IPS-18c (cell line): ENCODE results near the gene SPRYD3.
A peak's percentile ranks its signal among the peaks of the same experiment; 100 is the strongest.
"Not testable (repeated sequence)": the region's sequence is repeated elsewhere in the genome, so short reads cannot be mapped to it uniquely, and the experiment has no call there.

Experiments
- H3K4me3 ChIP-seq: 2 replicates; pipeline ENCODE4 v1.7.0; 2013; ENCODE audit warnings: low read depth, mild to moderate bottlenecking, low read length, moderate library complexity; ENCODE audit not compliant: insufficient read depth
- H3K9me3 ChIP-seq: one replicate; pipeline ENCODE4 v1.6.1; 2013; ENCODE audit warnings: mild to moderate bottlenecking, low read length, moderate library complexity; ENCODE audit not compliant: control insufficient read depth, insufficient read depth

SPRYD3 gene

DNA sequence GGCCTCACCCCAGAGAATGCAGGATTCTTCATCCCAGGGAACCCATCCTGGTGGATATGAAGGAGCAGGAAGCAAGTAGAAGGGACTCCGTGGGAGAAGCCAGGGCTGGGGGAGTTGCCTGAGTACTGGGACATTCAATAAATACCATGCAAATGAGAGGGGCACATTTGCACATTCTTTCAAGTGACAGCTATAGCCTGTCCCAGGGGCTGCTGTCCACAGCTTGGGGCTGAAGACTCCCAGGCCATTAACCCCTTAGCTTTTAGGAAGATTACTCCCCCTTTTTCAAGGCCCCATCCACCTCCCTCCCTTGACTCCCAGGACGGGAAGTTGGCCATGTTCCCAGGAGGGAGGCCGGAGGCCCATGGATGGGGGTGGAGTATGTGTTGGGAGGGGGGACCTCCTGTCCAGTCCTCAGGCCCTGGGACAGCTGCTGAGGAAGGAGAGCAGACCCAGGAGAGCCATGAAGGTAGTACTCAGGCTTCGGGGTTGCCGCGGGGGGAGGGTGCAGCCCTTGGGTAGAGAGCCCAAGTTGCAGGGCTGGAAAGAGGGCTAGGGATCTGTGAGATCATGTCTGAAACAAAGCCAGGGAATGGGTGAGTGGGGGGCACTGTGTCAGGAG is 30.3 kb downstream of the SPRYD3 start:
- H3K4me3 ChIP-seq, result 0 out of 2 replicates have a peak overlapping the region, but pooled peaks have one; percentile 28
- no peaks in the 10 kb centered on the region for H3K9me3 ChIP-seq

DNA sequence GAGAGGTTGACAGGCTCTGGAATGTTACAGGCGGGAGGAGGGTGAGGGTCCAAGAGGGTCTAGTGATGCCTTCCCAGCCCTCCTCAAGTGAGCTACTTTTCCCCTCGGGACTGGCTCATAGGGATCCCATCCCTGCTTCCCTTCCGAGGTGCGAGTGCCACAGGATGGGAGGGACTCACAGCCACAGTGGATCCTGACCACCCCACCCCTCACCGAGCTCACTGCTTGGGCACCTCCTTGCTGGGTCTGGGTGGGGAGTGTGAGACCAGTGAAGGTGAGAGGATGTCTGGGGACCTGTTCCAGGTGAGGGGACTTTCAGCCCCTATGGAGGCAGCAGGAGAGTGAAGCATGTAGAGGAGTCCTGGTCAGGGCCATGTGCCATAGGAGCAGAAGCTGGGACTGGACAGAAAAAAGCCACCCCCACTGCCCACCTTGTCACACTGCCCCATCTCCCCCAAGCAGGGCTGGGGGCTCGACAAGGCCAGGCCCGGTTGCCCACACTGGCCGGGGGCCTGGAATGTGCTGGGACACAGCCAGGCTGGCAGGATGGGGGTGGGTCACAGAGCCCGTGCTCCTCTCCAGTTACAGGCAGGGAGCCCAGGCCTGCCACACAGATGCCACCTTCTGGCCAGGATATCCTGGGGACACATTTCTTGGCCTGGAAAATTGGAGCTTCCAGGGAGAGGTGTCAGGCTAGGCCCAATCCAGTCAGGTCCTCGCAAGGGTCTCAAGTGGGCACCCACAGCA is 31.0 kb downstream of the SPRYD3 start:
- no peaks in the 10 kb centered on the region for H3K9me3 ChIP-seq
- peak overlapping the region; percentile 53; the same call in 1 of the 2 replicates for H3K4me3 ChIP-seq

DNA sequence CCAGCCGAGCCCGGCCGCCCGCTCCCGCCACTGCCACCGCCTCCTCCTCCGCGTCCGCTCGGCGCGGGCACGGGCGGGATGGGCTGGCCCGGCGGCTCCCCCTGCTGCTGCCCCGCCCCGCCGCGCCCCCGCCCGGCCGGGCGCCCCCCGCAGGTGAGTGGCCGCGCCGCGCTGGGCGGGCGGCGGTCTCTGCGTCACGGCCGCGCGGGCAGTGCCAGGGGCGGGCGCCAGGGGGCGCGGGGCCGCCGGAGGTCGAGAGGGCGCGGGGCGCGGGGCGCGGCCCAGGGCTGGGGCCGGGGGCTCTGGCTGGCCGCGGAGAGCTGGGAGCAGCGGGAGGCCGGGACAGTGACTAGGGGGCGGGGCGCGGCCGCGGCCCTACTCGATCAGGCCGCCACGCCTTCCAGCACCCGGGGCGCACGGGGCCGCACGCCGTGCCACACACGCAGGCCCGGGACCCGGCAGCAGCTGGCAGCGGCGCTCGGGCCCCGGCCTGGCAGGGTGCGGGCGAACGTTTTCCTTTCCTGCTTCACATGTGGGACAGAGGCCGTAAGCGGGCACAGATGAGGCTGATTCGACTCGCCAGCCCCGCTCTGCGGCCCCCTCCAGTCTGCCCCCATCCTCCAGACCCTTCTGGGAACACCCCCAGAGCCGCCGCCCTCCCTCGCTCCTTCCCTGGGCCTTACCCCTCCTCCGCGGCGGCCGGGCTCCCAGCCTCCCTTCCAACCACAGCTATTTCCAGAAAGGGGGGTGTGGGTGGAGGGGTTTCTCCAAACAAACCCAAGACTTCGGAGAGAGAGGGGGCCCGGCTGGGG is 31.8 kb downstream of the SPRYD3 start:
- Histone ChIP-seq H3K4me3 (peak overlapping the region; percentile 53), H3K9me3 (no peaks in the 10 kb centered on the region)

DNA sequence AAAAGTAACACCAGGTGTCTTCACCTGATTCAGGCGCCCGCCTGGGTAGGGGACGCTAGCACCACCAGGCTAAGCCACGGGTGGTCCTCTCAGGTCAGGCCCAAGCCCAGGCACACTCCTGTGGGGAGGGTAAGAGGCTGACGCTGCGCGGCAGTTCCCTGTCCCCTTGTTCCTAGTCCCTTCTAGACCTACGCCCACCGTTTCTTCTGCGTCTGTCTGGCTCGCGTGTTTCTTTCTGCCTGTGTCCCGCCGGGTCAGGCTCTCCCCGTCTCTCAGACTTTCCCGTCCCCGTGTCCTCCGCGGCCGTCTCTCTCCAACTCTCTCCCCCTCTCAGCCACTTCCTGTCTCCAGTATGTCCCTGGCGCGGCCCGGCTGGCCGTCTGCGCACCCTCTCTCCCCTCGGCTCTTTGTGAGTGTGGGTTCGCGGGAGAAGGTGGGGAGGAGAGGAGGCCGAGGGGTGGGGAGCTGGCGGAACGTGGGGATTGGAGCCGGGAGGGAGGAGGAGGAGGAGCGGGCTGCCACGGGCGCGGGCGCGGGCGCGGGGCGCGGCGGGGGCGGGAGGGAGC is 32.5 kb downstream of the SPRYD3 start:
- no peaks in the 10 kb centered on the region for H3K9me3 ChIP-seq
- H3K4me3 ChIP-seq, result peak overlapping the region; percentile 70

DNA sequence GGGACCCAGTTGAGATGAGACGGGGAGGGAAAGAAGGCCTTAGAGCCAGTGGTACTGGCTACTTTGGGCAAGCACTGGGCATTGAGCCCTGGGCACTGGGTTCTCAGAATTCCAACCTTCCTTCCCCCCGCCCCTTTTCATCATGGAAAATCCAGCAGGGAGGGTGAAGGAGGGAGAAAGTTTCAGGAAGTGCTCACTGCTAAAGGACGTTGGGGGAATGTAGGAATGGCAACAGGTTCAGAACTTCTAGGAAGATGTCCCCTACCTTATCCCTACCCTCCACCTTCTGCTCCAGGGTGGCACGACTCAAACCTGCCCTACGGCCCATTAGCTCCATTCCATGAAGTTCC is 33.5 kb downstream of the SPRYD3 start:
- Histone ChIP-seq H3K9me3 (no peaks in the 10 kb centered on the region), H3K4me3 (peak overlapping the region; percentile 70; the same call in 1 of the 2 replicates)

DNA sequence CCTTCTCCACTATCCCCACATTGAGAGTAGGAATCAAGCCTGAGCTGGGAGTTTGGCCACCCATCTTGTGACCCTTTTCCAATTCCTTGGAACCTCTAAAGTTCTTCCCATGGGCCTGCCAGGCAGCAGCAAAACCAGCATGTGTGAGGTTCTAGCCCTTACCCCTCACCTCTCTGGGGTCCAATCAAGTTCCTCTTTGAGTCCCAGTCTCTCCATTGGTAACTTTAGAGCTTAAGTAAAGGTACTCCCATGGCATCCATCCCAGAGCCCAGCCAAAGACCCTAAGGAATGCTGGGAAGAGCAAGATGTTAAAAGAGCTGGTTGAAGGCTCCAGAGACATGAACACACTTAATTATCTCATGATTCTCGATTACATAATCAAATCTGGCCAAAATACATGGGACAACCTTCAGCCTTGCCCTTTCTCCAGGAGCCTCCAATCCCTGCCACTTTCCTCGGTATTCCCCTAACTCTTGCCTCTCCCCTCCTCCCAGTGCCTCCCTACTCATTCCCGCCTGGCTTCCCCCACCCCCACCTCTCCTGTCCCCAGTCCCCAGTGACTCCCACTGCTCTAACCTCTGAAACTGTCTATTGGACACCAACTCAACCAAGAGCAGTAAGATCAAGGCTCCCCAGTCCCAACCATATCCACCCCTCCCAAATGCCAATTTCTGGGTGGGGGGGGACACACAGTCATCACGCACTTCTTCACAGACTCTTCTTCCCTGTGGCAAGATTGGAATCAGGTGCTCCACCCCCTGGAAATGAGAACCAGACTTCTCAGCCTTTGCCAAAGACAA is 34.1 kb downstream of the SPRYD3 start:
- Histone ChIP-seq H3K9me3 (no peaks in the 10 kb centered on the region), H3K4me3 (no peak overlapping the region)

DNA sequence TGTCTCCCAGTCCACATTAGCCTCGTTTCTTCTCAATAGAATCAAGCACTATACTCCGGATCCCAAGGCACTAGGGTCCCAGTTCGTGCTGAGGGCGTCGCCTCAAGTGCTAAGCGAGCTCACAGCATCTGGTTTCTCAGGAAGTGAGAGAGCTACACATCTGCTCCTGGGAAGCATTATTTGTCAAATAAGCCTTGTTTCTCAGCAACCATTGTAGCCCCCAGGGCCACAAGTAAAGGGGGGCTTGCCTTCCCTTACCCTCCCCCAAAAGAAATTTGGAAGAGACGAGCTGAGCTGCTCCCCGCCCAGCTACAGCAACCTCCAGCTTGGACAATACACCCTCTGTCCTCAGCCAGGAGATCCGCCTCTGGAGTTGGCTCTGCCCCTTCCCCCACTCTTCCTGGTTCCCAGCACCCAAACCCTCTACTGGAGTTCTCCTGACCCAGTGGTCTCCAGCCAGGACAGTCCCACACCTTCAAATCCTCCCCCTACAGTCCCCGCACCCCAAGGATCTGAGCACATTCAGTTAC is 35.1 kb downstream of the SPRYD3 start:
- Histone ChIP-seq H3K4me3 (no peak overlapping the region), H3K9me3 (no peaks in the 10 kb centered on the region)

DNA sequence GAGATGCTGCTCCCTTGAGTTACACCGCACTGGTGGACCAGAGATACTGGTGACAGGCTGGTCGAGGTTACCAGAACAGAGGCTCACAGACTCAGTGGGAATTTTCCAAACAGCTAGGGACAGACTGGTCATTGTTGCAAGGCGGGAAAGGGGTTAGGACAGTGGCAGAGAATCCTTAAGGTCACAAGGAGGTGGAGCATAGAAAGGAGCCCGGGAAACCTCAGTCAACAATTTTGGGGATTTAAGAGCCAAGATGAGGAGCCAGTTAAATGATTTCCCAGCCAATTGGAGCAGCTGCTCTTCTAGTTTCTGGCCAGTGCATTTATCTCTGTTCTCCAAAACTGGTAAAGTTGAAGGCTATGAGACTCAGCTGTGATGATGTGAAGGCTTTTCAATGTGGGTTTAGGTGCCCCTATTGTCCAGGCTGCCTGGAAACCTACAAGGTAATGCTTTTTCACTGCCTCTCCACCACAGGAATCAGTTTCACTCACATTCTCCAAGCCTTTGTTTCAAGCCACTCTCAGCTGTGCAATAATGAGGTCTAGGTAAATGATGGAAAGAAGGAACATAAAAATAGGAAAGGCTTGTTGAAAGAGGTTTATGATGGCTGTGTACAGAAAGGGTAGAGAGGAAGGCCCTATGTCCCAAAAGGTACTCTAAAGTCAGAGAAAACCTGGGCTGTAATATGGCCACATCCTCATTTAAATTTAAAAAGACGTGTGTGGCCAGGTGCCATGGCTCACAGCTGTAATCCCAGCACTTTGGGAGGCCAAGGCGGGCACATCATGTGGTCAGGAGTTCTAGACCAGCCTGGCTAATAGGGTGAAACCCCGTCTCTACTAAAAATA is 36.4 kb downstream of the SPRYD3 start:
- H3K9me3 ChIP-seq, result no peaks in the 10 kb centered on the region
- no peak overlapping the region for H3K4me3 ChIP-seq

DNA sequence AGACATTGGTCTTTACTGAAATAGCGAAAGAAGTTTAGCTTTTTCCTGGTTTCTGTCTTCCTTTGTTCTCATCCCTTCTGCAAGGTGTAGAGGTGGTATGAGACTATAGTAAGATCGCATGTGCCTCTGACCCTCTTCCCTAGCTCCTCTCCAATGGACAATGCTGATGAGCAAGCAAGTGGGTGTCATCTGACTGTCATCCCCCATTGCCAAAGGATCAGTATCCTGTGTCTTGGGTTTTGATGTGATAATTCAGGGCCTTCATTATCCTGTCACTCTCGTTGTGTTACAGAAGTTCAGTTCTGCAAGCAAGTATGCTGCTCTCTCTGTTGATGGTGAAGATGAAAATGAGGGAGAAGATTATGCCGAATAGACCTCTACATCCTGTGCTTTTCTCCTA is 39.3 kb downstream of the SPRYD3 start:
- Histone ChIP-seq H3K4me3 (no peak overlapping the region), H3K9me3 (no peaks in the 10 kb centered on the region)

DNA sequence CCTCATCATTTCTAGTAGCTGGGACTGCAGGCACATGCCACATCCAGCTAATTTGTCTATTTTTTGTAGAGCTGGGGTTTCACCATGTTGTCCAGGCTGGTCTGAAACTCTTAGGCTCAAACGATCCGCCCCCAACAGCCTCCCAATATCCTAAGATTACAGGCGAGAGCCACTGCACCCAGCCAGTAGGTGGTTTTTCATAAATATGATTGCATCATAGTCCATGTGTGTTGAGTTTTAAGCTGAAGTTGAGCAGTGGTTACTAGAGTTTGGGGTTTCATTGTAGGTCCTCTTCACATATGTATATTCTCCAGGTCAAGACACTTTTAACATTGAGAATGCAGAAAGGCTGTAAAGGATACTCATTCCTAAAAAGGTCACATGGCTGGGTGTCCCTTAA is 42.4 kb downstream of the SPRYD3 start:
- H3K9me3 ChIP-seq, result no peaks in the 10 kb centered on the region

DNA sequence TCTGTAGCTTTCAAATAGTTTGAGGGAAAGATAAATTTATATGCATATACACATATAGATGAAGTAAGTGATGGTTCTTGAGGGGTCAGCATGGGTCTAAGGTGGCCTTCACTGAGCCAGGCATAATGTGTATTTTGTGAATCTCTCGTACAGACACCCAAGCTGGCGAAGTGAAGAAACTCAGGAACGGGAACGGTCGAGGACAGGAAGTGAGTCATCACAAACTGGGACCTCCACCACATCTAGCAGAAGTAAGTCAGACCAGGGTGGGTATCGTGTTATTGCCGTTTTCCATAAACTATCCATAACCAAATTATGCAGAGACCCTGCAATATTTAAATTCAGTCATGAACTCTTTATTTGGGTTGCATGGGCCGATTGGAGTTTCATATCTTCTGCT is 44.7 kb downstream of the SPRYD3 start:
- Histone ChIP-seq H3K9me3 (no peaks in the 10 kb centered on the region), H3K4me3 (no peak overlapping the region)

More for the DNA sequence above, 42.4 kb downstream of the SPRYD3 start:
- no peak overlapping the region for H3K4me3 ChIP-seq

DNA sequence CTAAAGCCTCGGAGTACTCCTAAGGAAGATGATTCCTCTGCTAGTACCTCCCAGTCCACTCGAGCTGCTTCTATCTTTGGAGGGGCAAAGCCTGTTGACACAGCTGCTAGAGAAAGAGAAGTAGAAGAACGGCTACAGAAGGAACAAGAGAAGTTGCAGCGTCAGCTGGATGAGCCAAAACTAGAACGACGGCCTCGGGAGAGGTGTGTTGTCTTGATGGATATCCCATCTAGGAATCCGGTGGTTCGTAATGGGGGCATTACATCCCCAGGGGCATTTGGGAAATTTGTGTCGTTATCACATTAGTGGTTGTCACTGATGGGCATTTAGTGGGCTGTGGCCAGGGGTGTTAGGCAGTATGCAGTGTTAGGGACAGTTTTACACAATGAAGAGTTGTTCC is 45.4 kb downstream of the SPRYD3 start:
- H3K9me3 ChIP-seq, H3K4me3 ChIP-seq: not testable (repeated sequence)

DNA sequence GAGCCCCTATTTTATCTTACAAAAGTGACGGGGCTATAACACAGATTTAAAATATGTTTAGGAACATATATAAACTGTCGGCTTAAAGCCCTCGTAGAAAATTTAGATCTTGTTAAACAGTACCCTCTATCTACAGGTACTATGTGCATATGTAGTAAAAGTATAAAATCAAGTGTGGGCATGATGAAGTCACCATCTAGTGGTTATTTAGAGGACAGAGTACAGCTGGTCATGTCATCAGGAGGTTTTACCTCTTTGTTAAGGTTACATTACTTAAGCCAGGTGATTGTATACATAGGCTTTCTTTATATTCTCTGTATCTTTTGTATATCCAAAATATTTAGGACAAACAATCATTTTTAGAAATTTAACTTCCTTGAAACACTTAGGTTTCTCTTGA is 47.6 kb downstream of the SPRYD3 start:
- Histone ChIP-seq H3K9me3 (no peaks in the 10 kb centered on the region), H3K4me3 (no peak overlapping the region)

DNA sequence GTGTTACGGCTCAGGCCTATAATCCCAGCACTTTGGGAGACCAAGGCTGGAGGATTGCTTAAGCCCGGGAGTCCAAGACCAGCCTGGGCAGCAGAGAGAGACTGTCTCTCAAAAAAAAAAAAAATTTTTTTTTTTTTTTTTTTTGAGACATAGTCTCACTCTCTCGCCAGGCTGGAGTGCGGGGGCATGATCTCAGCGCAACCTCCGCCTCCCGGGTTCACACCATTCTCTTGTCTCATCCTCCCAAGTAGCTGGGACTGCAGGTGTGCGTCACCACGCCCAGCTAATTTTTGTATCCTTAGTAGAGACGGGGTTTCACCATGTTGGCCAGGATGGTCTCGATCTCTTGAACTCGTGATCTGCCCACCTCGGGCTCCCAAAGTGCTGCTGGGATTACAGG is 52.2 kb downstream of the SPRYD3 start:
- H3K4me3 ChIP-seq, H3K9me3 ChIP-seq: not testable (repeated sequence)

DNA sequence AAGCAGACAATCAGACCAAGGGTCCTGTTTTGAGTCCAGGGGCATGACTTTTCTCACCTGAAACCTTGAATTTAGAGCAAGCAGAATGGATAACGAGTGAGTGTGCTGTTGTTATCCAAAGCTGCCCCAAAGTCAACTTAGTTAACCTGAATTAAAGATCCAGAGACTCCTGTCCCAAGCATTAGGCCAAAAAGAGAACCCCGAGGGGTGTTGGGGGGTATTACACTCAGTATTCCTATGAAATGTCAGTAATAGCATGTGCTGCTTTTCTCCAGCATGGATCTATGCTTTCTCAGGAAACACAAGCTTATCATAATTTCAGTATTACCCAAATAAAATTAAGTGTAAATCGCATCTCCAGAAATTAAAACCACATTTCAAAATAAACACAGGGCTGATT is 53.9 kb downstream of the SPRYD3 start:
- Histone ChIP-seq H3K4me3 (no peak overlapping the region), H3K9me3 (no peaks in the 10 kb centered on the region)

DNA sequence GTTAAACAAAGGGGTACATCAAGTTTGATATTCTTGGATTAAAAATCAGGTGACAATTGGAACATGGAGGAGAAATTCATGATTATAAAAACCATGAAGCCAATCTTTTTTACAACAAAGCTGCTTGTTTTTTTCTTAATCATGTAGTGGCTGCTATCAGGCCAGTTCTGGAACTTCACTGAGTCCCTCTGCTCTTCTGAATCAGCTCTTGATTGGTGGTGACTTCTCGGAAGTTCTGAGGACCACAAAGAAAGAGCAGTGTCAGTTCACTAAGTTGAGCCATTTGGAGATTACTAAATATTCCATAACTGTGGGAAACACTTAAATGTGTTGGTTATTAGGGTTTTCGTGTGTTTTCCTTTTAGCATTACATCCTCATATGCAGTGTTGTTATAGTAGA is 64.5 kb downstream of the SPRYD3 start:
- H3K4me3 ChIP-seq, result no peak overlapping the region
- no peaks in the 10 kb centered on the region for H3K9me3 ChIP-seq
